Stromal cell of bone marrow (primary cell): ENCODE measurements around the gene ATP2A3.

ENCODE experiments used
- DNase-seq: peaks from one replicate; pipeline ENCODE4 v3.0.0-alpha.2; 2012; ENCODE audit warnings: low read depth

The ATP2A3 gene

DNA sequence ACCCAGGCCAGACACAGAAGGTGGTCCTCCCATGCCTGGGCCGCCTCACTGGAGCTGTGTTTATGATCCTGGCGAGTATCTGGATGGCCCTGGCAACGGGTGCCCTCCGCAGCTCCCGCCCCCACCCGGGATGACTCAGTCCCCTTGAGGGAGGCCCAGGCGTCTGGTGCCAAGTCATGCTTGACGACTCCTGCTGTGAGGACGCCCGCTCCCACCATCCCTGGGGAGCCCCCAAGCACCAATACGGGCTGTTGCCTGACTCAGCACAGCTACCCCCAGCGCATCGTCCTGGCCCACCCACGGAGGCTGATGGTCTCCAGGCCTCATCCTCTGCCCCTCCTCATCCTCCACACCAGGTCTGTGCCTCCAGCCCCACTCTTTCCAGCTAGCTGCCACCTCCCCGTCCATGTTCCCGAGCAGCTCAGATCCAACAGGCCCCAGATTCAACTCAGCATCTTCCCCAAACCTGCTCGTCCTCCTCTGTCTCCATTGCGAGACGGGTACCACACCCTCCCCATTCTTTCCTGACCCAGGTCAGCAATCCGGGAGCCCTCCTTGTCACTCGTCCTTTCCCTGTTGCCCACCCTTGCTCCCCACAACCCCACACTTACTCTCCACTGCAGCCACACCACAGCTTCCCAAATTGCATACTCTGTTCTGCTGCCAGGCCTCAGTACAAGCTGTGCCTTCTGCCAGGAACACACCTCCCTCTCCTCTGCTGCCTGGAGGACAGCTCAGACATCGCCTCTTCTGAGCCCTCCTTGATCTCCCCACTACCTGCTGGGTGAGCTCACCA is 74.0 kb downstream of the ATP2A3 start:
- DNase-seq: peak; percentile 86

GRCh38 chr17:3889325-3890012 is 74.8 kb downstream of the ATP2A3 start:
- no peak for DNase-seq

DNA sequence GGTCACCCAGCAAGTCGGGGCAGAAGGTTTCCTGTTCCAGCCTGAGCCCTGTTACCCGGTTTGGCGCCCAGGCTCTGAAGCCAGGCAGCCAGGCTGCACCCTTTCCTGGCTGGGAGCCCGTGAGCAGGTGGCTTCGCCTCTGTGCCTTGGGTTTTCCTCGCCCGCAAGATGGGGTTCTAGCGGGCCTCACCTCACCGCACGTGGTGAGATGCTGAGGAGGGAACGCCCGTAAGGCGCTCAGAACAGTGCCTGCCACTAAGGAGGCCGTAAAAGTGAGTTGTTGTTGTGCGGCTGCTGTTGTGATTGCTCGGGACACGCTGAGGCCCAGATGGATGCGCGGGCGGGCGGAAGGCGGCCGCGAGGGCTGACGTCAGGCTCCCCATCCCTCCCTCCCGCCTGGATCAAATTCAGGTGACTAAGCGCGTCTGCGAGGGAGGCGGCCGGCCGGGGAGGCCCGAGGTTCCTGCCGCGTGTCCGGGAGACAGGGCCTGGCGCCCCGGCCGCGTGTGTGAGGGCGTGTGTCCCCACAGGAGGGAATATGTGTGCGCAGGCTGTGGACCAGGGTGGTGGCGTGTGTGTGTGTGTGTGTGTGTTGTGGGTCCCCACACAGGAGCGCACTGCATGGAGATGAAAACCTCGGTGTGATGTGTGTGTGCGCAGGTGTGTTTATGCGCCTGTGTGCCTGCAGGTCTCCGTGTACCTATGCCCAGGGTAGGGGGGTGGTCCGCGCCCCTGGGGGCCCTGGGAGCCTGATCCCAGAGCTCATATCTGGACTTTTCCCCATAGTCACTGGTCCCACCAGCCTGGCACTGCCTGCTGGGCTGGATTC is 75.7 kb downstream of the ATP2A3 start:
- peak; percentile 88 for DNase-seq

GRCh38 chr17:3887804-3888203 is 76.4 kb downstream of the ATP2A3 start:
- no peak for DNase-seq

GRCh38 chr17:3887394-3887793 is 76.8 kb downstream of the ATP2A3 start:
- no peak for DNase-seq

- DNase-seq: no peak
Measured at GRCh38 chr17:3886776-3887175, 77.5 kb downstream of the ATP2A3 start.

DNA sequence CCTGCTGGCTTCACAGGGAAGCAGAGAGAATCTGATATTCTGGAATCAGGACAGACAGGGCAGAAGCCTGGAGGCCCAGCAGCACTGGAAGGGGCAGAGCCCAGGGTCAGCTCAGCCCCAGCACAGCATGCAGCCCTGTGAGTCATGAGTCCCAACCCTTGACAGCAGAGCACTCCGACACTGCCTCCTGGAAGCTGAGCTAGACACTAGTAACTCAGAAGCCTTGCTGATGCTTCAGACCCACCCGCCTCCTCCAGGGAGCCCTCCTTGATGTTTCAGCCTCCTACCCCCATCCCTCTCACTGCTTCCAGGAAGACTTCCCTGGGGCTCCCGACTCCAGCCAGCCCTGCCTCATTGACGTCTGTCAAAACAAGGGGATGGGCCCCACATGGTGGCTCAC is 78.3 kb downstream of the ATP2A3 start:
- DNase-seq: peak; percentile 57

GRCh38 chr17:3885271-3885670 is 79.0 kb downstream of the ATP2A3 start:
- DNase-seq: no peak

DNA sequence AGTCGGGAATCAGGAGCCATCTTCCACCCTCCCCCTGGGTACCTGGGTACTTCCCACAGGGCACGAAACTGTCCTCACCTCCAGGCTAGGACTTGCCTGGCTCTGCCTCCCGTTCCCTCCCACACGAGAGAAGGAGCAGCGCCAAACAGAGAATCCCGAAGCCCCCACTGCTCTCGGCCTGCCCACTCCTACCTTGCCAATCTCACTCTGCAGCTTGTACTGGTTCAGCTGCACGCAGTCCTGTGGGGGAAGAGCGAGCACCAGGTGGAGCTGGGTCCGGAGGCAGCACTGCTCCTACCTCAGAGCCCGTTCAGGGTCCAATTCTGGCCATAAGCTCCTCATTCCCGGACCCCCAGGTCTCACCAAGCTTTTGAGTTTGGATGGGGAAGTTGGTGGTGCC is 80.0 kb downstream of the ATP2A3 start:
- no peak for DNase-seq

DNA sequence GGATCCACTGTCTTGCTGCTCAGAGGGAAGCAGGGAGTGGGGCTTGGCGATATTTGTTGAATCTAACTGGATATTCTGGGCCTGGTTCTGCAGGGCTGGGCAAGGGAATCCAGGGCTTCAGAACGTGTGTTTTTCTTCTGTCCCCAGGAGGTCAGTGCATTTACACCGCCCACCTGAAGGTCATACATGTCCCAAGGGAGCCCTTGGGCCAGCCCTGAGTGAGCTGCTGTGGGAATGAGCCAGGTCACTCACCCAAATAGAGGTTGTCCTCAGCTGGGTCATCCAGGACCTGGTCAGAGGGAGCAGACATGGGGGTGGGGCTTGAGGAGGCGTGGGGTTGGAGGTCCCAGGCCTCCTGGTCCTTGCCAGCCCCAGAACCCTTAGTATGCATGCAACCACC is 82.0 kb downstream of the ATP2A3 start:
- no peak for DNase-seq

- DNase-seq: no peak
Measured at GRCh38 chr17:3880983-3881382, 83.3 kb downstream of the ATP2A3 start.

DNA sequence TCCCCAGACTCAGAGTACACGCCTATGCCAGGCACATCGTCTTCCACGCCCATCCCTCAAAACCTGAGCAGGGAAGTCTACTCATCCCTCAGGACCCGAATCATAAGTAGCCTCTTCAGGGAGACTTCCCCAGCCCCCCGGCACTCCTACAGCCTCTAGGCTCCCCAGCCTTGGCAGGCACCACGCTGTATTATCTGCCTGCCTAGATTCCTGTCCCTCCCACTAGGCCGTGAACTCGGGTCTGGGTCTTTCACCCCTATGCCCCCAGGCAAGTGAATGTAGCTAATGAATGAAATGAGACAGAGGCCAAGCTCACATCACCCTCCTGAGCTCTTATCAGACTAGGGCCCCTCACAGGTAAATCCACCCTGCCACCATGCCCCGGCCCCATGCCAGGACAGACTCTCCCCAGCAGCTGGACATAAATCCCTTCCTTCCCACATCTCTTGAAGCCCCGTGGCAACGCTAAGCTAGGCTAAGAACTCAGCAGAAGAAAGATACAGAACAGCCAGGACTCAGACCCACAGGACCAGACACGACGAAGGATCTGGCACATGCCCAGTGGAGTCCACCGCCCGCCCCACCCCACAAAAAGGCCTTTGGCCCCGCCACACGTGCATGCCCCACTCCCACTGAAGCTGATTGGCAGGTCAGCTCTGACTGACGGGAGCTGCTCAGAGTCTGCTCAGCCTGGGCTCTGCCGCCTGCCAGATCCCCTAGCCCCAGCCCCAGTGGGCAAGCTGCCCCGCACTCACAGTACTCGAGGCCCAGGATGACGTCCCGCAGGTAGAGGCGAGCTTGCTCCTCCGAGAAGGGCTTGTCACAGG is 84.4 kb downstream of the ATP2A3 start:
- no peak for DNase-seq

GRCh38 chr17:3879186-3879585 is 85.1 kb downstream of the ATP2A3 start:
- peak; percentile 63 for DNase-seq

DNA sequence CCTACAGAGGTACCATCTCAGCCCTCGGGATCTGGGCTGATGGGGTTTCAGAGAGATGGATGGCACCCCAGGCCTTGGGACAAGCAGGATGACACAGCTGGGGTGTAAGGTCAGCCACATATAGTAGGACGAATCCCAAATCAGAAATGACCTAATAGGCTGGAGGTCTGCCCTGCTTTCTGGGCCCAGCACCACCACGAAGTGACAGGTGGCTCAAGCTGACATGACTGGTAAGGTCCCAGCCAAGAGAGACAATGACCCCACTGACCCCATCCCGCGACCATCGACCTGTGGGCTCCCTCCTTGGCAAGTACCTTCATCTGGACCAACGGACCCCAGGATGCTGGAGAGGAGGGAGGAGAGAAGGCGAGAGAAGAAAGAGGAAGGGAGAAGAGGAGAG is 87.0 kb downstream of the ATP2A3 start:
- DNase-seq: no peak

DNA sequence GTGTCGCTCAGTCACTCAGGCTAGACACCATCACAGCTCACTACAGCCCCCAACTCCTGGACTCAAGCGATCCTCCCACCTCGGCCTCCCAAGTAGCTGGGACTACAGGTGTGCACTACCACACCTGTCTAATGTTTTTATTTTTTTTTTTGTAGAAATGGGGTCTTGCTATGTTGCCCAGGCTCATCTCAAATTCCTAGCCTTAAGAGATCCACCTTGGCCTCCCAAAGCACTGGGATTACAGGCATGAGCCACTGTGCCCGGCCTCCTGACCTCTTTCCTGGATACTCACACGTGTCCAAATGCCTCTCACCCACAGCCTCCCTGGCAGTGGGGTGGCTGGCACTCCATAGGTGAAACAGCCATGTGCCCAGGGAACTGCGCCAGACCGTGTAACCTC is 88.9 kb downstream of the ATP2A3 start:
- no peak for DNase-seq
